Activated CD8-positive, alpha-beta T cell treated with anti-CD3 and anti-CD28 coated beads, Interleukin-2, amount 10 ng/mL, durations not matched to agents 7 days and 5 days (primary cell): ENCODE results near the gene SLC39A11. TPM values are rescaled to one million over a fixed set of nuclear protein-coding genes. Genes with fewer than 3 reads are reported as not detected.
"Not testable (repeated sequence)": the region's sequence is repeated elsewhere in the genome, so short reads cannot be mapped to it uniquely, and the experiment has no call there.

Experiments used
- ATAC-seq: fragments of 150-1000 bp; cut with Tn5 transposase; one replicate; pipeline ENCODE4 v1.10.0; 2021; ENCODE audit warnings: moderate library complexity
- CTCF ChIA-PET: fragments of 350-600 bp; sonication (Branson Sonifier 250); formaldehyde crosslinking; loops from one replicate; lab custom pipeline; 2021; ENCODE audit warnings: antibody characterized with exemption; lab: Charles Lee
- POLR2A ChIA-PET: fragments of 350-600 bp; sonication (Branson Sonifier 250); formaldehyde crosslinking; loops from one replicate; lab custom pipeline; 2021; ENCODE audit warnings: antibody characterized with exemption; lab: Charles Lee
- DNase-seq: peaks from one replicate; pipeline ENCODE4 v3.0.0-alpha.2; 2020
- H3K27ac Mint-ChIP-seq: one replicate; pipeline ENCODE4 v1.8.0; 2021; ENCODE audit warnings: mild to moderate bottlenecking, mixed read lengths
- H3K27me3 Mint-ChIP-seq: one replicate; pipeline ENCODE4 v1.8.0; 2021; ENCODE audit warnings: low read depth, mixed read lengths
- H3K36me3 Mint-ChIP-seq: one replicate; pipeline ENCODE4 v1.8.0; 2021; ENCODE audit warnings: low read depth, mixed read lengths
- H3K4me1 Mint-ChIP-seq: one replicate; pipeline ENCODE4 v1.8.0; 2021; ENCODE audit warnings: low read depth, mixed read lengths
- H3K4me3 Mint-ChIP-seq: one replicate; pipeline ENCODE4 v1.8.0; 2021; ENCODE audit warnings: mild to moderate bottlenecking, mixed read lengths
- H3K9me3 Mint-ChIP-seq: one replicate; pipeline ENCODE4 v1.8.0; 2022; ENCODE audit warnings: mixed read lengths; ENCODE audit not compliant: insufficient read depth
- total RNA-seq, 2 experiments: library from RNA; stranded (reverse); gene quantifications; one replicate each; pipeline ENCODE4 v1.2.3, GENCODE V29; 2021

SLC39A11 gene
- total RNA-seq, 2 experiments from 2014 or later, result 20.2 to 20.5 TPM

- DNase-seq, result no peak
- Mint-ChIP-seq H3K4me1 (no peaks in the 10 kb centered on the region), H3K27ac (no peak overlapping the region), H3K4me3 (no peak overlapping the region), H3K27me3 (no peaks in the 10 kb centered on the region), H3K9me3 (no peaks in the 10 kb centered on the region), H3K36me3 (no peaks in the 10 kb centered on the region)
- POLR2A ChIA-PET, result no interaction called here
- CTCF ChIA-PET, result no interaction called here
- ATAC-seq, result no peak
Observed at GRCh38 chr17:72656130-72656763, 436.2 kb downstream of the SLC39A11 start.

- no peaks in the 10 kb centered on the region for H3K27me3 Mint-ChIP-seq
- no peak for DNase-seq
- POLR2A ChIA-PET, result no interaction called here
- CTCF ChIA-PET, result no interaction called here
- no peaks in the 10 kb centered on the region for H3K4me1 Mint-ChIP-seq
- no peak for ATAC-seq
- H3K9me3 Mint-ChIP-seq, result no peaks in the 10 kb centered on the region
- H3K4me3 Mint-ChIP-seq, result no peak overlapping the region
- no peaks in the 10 kb centered on the region for H3K36me3 Mint-ChIP-seq
- no peak overlapping the region for H3K27ac Mint-ChIP-seq
Observed at GRCh38 chr17:72654706-72655105, 437.8 kb downstream of the SLC39A11 start.

DNA sequence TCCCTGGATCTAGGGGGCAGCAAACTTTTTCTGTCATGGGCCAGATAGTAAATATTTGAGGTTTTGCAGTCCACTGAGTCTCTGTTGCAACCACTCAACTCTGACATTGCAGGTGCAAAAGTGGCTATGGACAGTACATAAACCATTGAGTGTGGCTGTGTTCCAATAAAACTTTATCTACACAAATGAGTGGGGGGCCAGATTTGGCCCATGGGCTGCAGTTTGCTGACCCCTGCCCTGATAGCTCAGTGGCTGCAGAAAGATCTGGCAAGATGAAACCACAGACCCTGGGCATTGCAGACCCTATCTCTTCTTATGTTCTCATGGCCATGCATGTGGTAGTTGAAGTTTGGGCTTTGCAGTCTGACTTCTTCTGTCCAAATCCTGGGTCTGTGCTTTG, 440.5 kb downstream of the SLC39A11 start:
- Mint-ChIP-seq H3K9me3 (no peaks in the 10 kb centered on the region), H3K27ac (no peak overlapping the region), H3K4me3 (no peak overlapping the region), H3K4me1 (no peaks in the 10 kb centered on the region), H3K27me3 (no peaks in the 10 kb centered on the region), H3K36me3 (no peaks in the 10 kb centered on the region)
- ATAC-seq, result no peak
- ChIA-PET CTCF (interaction anchor here (1.0 kb wide), 1 partner anchor 75 kb away, joined by 3 read pairs; no protein-coding TSS in a partner anchor), POLR2A (no interaction called here)
- no peak for DNase-seq

- ATAC-seq (no peak), DNase-seq (no peak)
- CTCF ChIA-PET, result interaction anchor here (0.8 kb wide), 1 partner anchor 76 kb away, joined by 3 read pairs; no protein-coding TSS in a partner anchor
- Mint-ChIP-seq H3K4me3 (no peak overlapping the region), H3K4me1 (no peaks in the 10 kb centered on the region), H3K27me3 (no peaks in the 10 kb centered on the region), H3K36me3 (no peaks in the 10 kb centered on the region), H3K27ac (no peak overlapping the region), H3K9me3 (no peaks in the 10 kb centered on the region)
- POLR2A ChIA-PET, result no interaction called here
Observed at GRCh38 chr17:72648702-72649101, 443.8 kb downstream of the SLC39A11 start.

GRCh38 chr17:72646176-72646575, 446.3 kb downstream of the SLC39A11 start:
- no peak for DNase-seq
- no peaks in the 10 kb centered on the region for H3K27me3 Mint-ChIP-seq
- no peaks in the 10 kb centered on the region for H3K9me3 Mint-ChIP-seq
- no peaks in the 10 kb centered on the region for H3K36me3 Mint-ChIP-seq
- ATAC-seq, result no peak
- ChIA-PET POLR2A (no interaction called here), CTCF (no interaction called here)
- H3K27ac Mint-ChIP-seq, result no peak overlapping the region
- no peak overlapping the region for H3K4me3 Mint-ChIP-seq
- H3K4me1 Mint-ChIP-seq, result no peaks in the 10 kb centered on the region

DNA sequence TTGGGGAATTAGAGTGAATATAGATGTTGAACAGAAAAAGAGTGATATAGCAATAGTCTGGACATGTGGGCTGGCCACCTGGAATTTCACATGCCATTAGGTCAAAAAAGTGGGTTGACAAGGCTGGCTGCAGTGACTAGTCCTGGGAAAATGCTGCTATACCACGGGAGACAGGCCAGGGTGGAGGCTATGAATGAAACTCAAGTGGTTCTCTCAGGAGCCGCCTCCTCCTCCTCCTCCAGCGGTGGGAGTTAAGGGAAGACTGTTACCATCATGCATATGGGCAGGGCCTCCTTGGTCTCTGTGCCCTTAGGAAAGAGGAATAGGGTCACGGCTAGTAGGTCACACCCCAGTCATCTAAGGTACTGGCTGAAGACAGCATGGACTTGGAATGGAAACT, 448.0 kb downstream of the SLC39A11 start:
- no peak for ATAC-seq
- Mint-ChIP-seq H3K4me1 (no peaks in the 10 kb centered on the region), H3K27me3 (peaks cover 2% of the 10 kb centered on the region), H3K27ac (no peak overlapping the region), H3K9me3 (no peaks in the 10 kb centered on the region), H3K36me3 (no peaks in the 10 kb centered on the region), H3K4me3 (no peak overlapping the region)
- DNase-seq, result no peak
- ChIA-PET POLR2A (no interaction called here), CTCF (interaction anchor here (0.6 to 1.3 kb wide), 2 partner anchors 42 to 88 kb away, joined by 3 to 5 read pairs; no protein-coding TSS in a partner anchor)

GRCh38 chr17:72643575-72644216, 448.8 kb downstream of the SLC39A11 start:
- Mint-ChIP-seq H3K36me3 (no peaks in the 10 kb centered on the region), H3K27me3 (peaks cover 2% of the 10 kb centered on the region), H3K4me3 (no peak overlapping the region), H3K27ac (no peak overlapping the region), H3K9me3 (no peaks in the 10 kb centered on the region), H3K4me1 (no peaks in the 10 kb centered on the region)
- ATAC-seq (no peak), DNase-seq (no peak)
- ChIA-PET POLR2A (no interaction called here), CTCF (interaction anchor here (1.4 kb wide), 1 partner anchor 87 kb away, joined by 4 read pairs; no protein-coding TSS in a partner anchor)

DNA sequence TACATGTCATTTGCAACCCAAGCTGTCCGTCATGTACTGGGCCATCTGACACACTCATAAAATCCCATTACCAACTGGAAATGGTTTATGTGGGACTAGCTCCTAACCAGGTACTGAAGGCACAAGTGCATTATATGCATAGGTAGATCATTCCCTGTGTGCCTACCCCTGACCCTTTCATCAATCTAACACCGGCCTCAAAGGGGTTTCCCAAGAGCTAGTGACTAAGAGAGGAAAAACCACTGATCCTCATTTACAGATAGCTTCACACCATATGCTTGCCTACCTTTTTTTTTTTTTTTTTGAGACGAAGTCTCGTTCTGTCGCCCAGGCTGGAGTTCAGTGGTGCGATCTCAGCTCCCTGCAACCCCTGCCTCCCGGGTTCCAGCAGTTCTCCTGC, 449.8 kb downstream of the SLC39A11 start:
- Mint-ChIP-seq H3K27me3 (peaks cover 6% of the 10 kb centered on the region), H3K4me1 (no peaks in the 10 kb centered on the region), H3K4me3 (no peak overlapping the region), H3K9me3 (no peaks in the 10 kb centered on the region), H3K27ac (no peak overlapping the region), H3K36me3 (no peaks in the 10 kb centered on the region)
- CTCF ChIA-PET, result interaction anchor here (1.4 kb wide), 1 partner anchor 86 kb away, joined by 4 read pairs; no protein-coding TSS in a partner anchor
- DNase-seq (no peak), ATAC-seq (no peak)
- POLR2A ChIA-PET, result no interaction called here

DNA sequence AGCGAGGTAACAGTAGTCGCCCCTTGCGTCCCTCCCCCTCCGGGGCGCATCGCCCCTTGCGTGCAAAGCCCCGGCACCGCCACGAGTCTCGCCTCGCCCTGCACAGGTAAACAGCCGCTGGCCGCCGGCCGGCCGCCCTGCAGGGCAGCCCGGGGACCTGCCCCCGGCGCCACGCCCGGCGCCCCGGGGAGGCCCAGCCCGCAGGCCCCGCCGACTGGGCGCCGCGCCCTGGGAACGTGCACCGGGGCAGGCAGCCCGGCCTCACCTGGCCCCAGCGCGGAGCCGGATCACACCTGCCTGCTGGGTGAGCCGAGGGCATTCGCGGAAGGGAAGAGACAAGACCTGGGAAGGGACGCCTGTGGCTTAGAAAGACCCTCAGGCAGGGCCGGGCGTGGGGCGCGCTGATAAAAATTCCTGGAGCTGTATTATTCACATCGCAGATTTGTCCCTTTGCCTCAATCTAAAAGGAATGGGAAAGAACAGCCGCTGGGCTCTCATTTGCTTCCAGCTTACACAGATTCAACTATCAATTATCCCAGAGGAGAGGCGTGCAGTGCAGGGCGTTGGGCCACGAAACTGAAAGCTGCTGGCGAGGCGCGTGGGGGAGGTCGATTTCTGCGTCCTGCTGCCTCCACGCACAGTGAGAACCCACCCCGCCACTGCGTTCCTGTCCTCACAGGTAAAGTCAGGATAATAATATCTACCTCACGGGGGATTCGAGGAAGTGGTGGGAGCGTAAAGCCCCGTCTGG, 451.9 kb downstream of the SLC39A11 start:
- DNase-seq, result no peak
- H3K4me3 Mint-ChIP-seq, result no peak overlapping the region
- no peak for ATAC-seq
- H3K27me3 Mint-ChIP-seq, result peaks cover 6% of the 10 kb centered on the region
- H3K4me1 Mint-ChIP-seq, result no peaks in the 10 kb centered on the region
- no peak overlapping the region for H3K27ac Mint-ChIP-seq
- H3K9me3 Mint-ChIP-seq, result no peaks in the 10 kb centered on the region
- ChIA-PET POLR2A (no interaction called here), CTCF (no interaction called here)
- H3K36me3 Mint-ChIP-seq, result no peaks in the 10 kb centered on the region

DNA sequence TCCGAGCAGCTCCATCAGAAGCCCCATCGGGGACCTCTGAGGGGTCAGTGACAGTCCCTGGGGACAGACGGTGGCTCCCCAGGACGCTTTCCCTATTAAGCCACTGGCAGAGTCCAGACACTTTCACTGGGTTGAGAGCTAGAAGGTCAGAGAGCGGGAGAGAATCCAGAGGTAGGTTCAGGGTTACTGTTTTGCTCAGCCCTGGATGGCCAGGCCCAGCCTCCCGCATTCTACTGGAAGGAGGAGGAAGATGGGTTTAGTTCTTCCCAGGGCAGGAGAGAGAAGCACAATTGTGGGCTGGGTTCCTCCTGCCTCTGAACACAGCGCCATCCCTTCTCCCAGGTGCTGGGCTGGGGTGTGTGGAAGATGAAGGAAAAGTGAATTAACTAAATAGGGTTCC, 452.8 kb downstream of the SLC39A11 start:
- Mint-ChIP-seq H3K36me3 (no peaks in the 10 kb centered on the region), H3K27ac (no peak overlapping the region), H3K27me3 (peaks cover 6% of the 10 kb centered on the region), H3K4me3 (no peak overlapping the region), H3K9me3 (no peaks in the 10 kb centered on the region), H3K4me1 (peaks cover 8% of the 10 kb centered on the region)
- ATAC-seq (no peak), DNase-seq (no peak)
- ChIA-PET POLR2A (no interaction called here), CTCF (no interaction called here)

DNA sequence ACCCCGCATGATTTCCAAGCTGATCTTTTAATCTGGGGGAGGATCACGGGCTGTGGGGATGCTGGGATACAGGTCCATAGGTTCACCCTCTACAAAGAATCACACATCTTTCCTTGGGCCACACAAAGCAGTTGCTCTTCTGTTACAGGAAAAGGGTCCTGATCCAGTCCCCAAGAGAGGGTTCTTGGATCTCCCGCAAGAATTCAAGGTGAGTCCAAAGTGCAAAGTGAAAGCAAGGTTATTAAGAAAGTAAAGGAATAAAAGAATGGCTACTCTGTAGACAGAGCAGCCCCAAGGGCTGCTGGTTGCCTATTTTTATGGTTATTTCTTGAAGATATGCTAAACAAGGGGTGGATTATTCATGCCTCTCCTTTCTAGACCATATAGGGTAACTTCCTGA, 453.6 kb downstream of the SLC39A11 start:
- H3K9me3 Mint-ChIP-seq, DNase-seq, H3K27me3 Mint-ChIP-seq, POLR2A ChIA-PET, H3K36me3 Mint-ChIP-seq, ATAC-seq, H3K27ac Mint-ChIP-seq, H3K4me3 Mint-ChIP-seq: not testable (repeated sequence)
- H3K4me1 Mint-ChIP-seq, result peaks cover 15% of the 10 kb centered on the region
- CTCF ChIA-PET, result interaction anchor here (0.8 kb wide), 1 partner anchor 88 kb away, joined by 3 read pairs; no protein-coding TSS in a partner anchor
